ENCODE measurements around the gene AP3S2. TPM values are rescaled to one million over a fixed set of nuclear protein-coding genes. Genes with fewer than 3 reads are reported as not detected.

Gene AP3S2
- total RNA-seq, 4 donors from 2014 or later: 18.2 to 49.0 (median 30.3) TPM

DNA sequence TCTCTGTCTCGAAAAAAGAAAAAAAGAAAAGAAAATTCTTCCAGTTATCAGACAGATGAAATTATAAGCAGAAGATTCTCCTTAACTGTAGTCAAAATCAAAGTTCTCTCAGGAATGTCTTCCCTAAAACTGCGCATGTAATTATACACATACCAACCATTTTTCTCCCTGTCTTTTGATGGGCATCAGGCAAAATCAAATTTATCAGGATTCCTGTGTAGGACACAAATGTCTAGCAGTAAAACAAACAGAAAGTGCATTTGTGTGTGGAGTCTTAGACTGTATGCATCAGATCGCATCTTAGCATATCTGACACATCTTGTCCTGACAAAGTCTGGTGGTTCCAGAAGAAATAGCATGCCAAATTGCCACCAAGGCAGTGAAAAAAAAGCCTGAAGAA, 22.9 kb upstream of the AP3S2 start:
- Histone ChIP-seq H3K4me3 (no peak overlapping the region), H3K36me3 (no peaks in the 10 kb centered on the region), H3K9me3 (no peaks in the 10 kb centered on the region), H3K27me3 (no peaks in the 10 kb centered on the region), H3K4me1 (peaks cover 13 to 29% (median 13%) of the 10 kb centered on the region in 3 donors), H3K27ac (no peak overlapping the region)
- TF ChIP-seq CTCF (IDR thresholded peaks at IDR 0.05) (no peak), POLR2A (IDR thresholded peaks at IDR 0.05) (no peak)
- 75 to 86% methylated on average over 3 of the region's 3 CpGs for WGBS, 2 donors
- DNase-seq: no peak
- intact Hi-C loops (cut with DNase I): no loop called here

GRCh38 chr15:89912674-89913396, 19.0 kb upstream of the AP3S2 start, which contains the start of gene ARPIN:
Gene ARPIN, minus strand, starts transcription at chr15:89912952. Its CDS starts 117 bp downstream, at chr15:89912835.
- Histone ChIP-seq H3K4me1 (peaks cover 18 to 39% (median 18%) of the 10 kb centered on the region in 3 donors), H3K27ac (peak within 1 kb of the TSS; percentile 80 to 91 (median 86)), H3K4me3 (peak within 1 kb of the TSS; percentile 61 to 91 (median 84)), H3K36me3 (peaks cover 0 to 24% (median 0%) of the 10 kb centered on the region in 3 donors), H3K9me3 (no peaks in the 10 kb centered on the region), H3K27me3 (no peaks in the 10 kb centered on the region)
- TF ChIP-seq CTCF (IDR thresholded peaks at IDR 0.05): no peak
- TF ChIP-seq POLR2A (IDR thresholded peaks at IDR 0.05): no peak
- DNase-seq: no peak
- 32 to 78% methylated on average over 6 to 7 of the region's 57 CpGs for WGBS, 2 donors
- intact Hi-C loops (cut with DNase I): no loop called here

DNA sequence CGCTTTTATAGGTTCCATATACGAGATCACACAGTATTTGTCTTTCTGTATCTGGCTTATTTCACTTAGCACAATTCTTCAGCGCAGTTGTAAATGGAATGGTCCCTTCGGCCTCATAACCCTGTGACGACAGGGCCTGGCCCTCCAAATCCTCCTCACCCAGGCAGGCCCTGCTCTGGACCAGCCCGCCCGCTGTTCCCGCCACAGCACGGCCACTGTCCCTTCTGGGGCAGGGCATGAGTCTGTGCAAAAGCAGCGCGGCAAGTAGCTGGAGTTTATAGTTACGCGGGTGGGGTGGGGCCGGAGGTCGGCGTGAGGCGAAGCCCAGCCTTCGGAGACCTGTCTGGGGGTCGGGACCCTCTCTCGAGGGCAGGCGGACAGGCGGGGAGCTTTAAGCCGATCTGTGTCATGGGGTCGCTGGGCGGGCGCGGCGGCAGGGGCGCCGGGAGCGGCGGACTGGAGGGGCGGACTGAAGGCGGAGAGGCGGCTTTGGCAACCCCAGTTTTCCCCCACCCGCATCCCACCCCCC, 18.4 kb upstream of the AP3S2 start:
- no peaks in the 10 kb centered on the region for H3K9me3 ChIP-seq
- TF ChIP-seq CTCF (IDR thresholded peaks at IDR 0.05) (no peak), POLR2A (IDR thresholded peaks at IDR 0.05) (no peak)
- 8 to 30% methylated on average over 5 to 15 of the region's 36 CpGs for WGBS, 2 donors
- peak overlapping the region; percentile 80 to 91 (median 86) for H3K27ac ChIP-seq
- no peaks in the 10 kb centered on the region for H3K27me3 ChIP-seq
- H3K36me3 ChIP-seq: peaks cover 0 to 30% (median 0%) of the 10 kb centered on the region in 3 donors
- intact Hi-C loops (cut with DNase I): no loop called here
- H3K4me3 ChIP-seq: peak overlapping the region; percentile 61 to 91 (median 84)
- peaks cover 18 to 33% (median 18%) of the 10 kb centered on the region in 3 donors for H3K4me1 ChIP-seq
- no peak for DNase-seq

DNA sequence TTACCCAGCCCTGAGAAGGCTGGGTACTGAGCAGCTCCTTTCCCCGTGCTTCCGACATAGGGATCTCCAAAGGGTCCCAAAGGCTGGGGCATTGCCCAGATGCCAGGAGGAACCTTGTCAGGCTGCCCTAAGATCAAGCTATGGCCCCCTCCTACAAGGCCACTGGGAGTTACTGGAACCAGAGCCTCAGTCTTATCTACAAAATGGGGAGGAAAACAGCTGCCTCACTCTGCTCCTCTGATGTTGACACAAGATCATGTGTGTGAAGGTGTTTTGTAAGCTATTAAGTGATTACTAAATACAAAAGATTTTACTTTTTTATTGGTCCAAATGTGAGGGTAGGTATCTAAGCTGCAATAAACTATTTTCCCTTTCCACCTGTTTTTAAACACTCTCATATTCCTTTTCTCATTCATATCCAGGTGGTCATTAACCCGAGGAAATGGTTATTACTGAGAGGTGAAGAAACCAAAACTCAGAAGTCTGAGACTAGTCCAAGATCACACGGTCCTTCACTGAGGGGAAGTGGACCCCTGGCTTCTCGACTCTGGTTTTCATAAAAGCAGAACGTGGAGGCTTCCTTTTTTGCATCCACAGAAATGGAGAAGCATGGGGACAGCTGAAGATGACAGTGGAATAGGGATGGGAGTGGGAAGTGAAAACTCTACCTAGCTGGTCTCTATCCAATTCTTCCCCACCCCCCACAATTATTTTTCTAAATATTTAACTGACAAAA, 17.3 kb upstream of the AP3S2 start:
- DNase-seq: no peak
- no peaks in the 10 kb centered on the region for H3K9me3 ChIP-seq
- intact Hi-C loops (cut with DNase I): no loop called here
- WGBS, 2 donors: 71 to 81% methylated on average over 4 to 6 of the region's 6 CpGs
- H3K36me3 ChIP-seq: peaks cover 0 to 42% (median 0%) of the 10 kb centered on the region in 3 donors
- no peak overlapping the region for H3K4me3 ChIP-seq
- H3K4me1 ChIP-seq: peaks cover 14 to 30% (median 18%) of the 10 kb centered on the region in 3 donors
- peak overlapping the region in 1 of 4 donors; percentile 80 for H3K27ac ChIP-seq
- TF ChIP-seq CTCF (IDR thresholded peaks at IDR 0.05): no peak
- no peak for TF ChIP-seq POLR2A (IDR thresholded peaks at IDR 0.05)
- H3K27me3 ChIP-seq: no peaks in the 10 kb centered on the region

DNA sequence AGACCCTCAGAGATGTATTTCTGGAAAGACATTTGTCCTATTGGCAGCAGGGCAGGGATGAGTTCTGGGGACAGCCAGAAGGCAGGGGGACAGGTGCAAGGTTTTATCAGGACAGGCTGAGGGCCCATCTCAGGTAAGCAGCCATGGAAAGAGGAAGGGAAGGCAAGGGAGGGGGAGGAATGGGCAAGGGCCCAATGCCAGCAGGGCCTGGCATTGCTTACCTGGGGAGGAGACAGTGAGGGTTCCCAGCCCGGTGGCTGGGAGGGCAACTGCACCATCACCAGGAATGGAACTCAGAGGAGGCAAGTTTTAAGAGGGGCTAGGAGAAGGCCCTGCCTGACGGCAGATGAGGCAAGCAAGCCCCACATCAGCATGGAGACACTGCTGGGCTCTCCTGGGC, 15.8 kb upstream of the AP3S2 start:
- no peak overlapping the region for H3K4me3 ChIP-seq
- WGBS, 2 donors: 46 to 73% methylated on average over 1 of the region's 2 CpGs
- intact Hi-C loops (cut with DNase I): no loop called here
- no peak overlapping the region for H3K27ac ChIP-seq
- peaks cover 14 to 30% (median 14%) of the 10 kb centered on the region in 3 donors for H3K4me1 ChIP-seq
- TF ChIP-seq CTCF (IDR thresholded peaks at IDR 0.05) (no peak), POLR2A (IDR thresholded peaks at IDR 0.05) (no peak)
- DNase-seq: no peak
- no peaks in the 10 kb centered on the region for H3K27me3 ChIP-seq
- H3K36me3 ChIP-seq: peaks cover 0 to 56% (median 0%) of the 10 kb centered on the region in 3 donors
- H3K9me3 ChIP-seq: no peaks in the 10 kb centered on the region

Measured in esophagus squamous epithelium (tissue), 5 donors.